PC-9 (cell line): ENCODE results near the gene MRPL16.

Source experiments
- EZH2 ChIP-seq: fragments of 200-600 bp; sonication (generic); IDR thresholded peaks from 2 replicates; pipeline ENCODE4 v1.8.0; 2017; ENCODE audit warnings: antibody characterized with exemption, low read depth
- TF ChIP-seq, protein P1 (sequence below): fragments of 200-600 bp; sonication (generic); conservative IDR thresholded peaks from 2 replicates; pipeline ENCODE4 v1.6.1; 2017; ENCODE audit warnings: mixed run types, antibody characterized with exemption, mild to moderate bottlenecking, moderate library complexity

- TF ChIP-seq, protein P1, sequence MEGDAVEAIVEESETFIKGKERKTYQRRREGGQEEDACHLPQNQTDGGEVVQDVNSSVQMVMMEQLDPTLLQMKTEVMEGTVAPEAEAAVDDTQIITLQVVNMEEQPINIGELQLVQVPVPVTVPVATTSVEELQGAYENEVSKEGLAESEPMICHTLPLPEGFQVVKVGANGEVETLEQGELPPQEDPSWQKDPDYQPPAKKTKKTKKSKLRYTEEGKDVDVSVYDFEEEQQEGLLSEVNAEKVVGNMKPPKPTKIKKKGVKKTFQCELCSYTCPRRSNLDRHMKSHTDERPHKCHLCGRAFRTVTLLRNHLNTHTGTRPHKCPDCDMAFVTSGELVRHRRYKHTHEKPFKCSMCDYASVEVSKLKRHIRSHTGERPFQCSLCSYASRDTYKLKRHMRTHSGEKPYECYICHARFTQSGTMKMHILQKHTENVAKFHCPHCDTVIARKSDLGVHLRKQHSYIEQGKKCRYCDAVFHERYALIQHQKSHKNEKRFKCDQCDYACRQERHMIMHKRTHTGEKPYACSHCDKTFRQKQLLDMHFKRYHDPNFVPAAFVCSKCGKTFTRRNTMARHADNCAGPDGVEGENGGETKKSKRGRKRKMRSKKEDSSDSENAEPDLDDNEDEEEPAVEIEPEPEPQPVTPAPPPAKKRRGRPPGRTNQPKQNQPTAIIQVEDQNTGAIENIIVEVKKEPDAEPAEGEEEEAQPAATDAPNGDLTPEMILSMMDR, result peak; percentile 91
- no peak for TF ChIP-seq EZH2
These were observed 7.9 kb downstream of the MRPL16 start for GRCh38 chr11:59802639-59803176.
